RWPE2 (cell line): ENCODE measurements around the gene ASPG.

Experiments
- ATAC-seq: fragments of 200-7000 bp; cut with Tn5 transposase; 3 replicates; pipeline ENCODE4 v1.9.1; 2021; ENCODE audit warnings: low read depth
- DNase-seq: peaks from one replicate; pipeline ENCODE4 v3.0.0-alpha.2; 2020; ENCODE audit warnings: low spot score
- H3K27ac ChIP-seq: fragments of 450-650 bp; 2 replicates; pipeline ENCODE4 v1.5.1; 2017; ENCODE audit warnings: mild to moderate bottlenecking; ENCODE audit not compliant: poor library complexity, severe bottlenecking
- H3K27me3 ChIP-seq: fragments of 250-450 bp; sonication (Bioruptor Pico); 2 replicates; pipeline ENCODE4 v1.5.1; 2021; ENCODE audit warnings: mild to moderate bottlenecking, moderate library complexity; ENCODE audit not compliant: insufficient read depth, poor library complexity, severe bottlenecking
- H3K36me3 ChIP-seq: fragments of 250-450 bp; sonication (Bioruptor Pico); 2 replicates; pipeline ENCODE4 v1.5.1; 2020; ENCODE audit warnings: low read depth, mild to moderate bottlenecking, moderate library complexity
- H3K4me1 ChIP-seq: fragments of 250-450 bp; sonication (Bioruptor Pico); 2 replicates; pipeline ENCODE4 v1.5.1; 2021; ENCODE audit warnings: mild to moderate bottlenecking, moderate library complexity; ENCODE audit not compliant: insufficient read depth, poor library complexity, severe bottlenecking
- H3K4me3 ChIP-seq: fragments of 250-450 bp; sonication (Bioruptor Pico); 2 replicates; pipeline ENCODE4 v1.5.1; 2021; ENCODE audit warnings: mild to moderate bottlenecking, moderate library complexity; ENCODE audit not compliant: severe bottlenecking
- H3K9me3 ChIP-seq: fragments of 250-450 bp; sonication (Bioruptor Pico); 2 replicates; pipeline ENCODE4 v1.5.1; 2021; ENCODE audit warnings: mild to moderate bottlenecking, moderate library complexity; ENCODE audit not compliant: severe bottlenecking
- TF ChIP-seq, protein P1 (sequence below): fragments of 450-650 bp; IDR thresholded peaks from one replicate; pipeline ENCODE4 v1.5.1; 2017; ENCODE audit warnings: mild to moderate bottlenecking, moderate library complexity; ENCODE audit not compliant: poor library complexity, severe bottlenecking

Gene ASPG

GRCh38 chr14:104119488-104120251, 34.2 kb downstream of the ASPG start:
- TF ChIP-seq, protein P1, sequence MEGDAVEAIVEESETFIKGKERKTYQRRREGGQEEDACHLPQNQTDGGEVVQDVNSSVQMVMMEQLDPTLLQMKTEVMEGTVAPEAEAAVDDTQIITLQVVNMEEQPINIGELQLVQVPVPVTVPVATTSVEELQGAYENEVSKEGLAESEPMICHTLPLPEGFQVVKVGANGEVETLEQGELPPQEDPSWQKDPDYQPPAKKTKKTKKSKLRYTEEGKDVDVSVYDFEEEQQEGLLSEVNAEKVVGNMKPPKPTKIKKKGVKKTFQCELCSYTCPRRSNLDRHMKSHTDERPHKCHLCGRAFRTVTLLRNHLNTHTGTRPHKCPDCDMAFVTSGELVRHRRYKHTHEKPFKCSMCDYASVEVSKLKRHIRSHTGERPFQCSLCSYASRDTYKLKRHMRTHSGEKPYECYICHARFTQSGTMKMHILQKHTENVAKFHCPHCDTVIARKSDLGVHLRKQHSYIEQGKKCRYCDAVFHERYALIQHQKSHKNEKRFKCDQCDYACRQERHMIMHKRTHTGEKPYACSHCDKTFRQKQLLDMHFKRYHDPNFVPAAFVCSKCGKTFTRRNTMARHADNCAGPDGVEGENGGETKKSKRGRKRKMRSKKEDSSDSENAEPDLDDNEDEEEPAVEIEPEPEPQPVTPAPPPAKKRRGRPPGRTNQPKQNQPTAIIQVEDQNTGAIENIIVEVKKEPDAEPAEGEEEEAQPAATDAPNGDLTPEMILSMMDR = no peak
- no peak overlapping the region for H3K27ac ChIP-seq
- peaks cover 4% of the 10 kb centered on the region for H3K4me1 ChIP-seq
- H3K36me3 ChIP-seq = no peaks in the 10 kb centered on the region; the same call in 1 of the 2 replicates
- no peak for ATAC-seq
- peaks cover 9% of the 10 kb centered on the region for H3K9me3 ChIP-seq
- H3K27me3 ChIP-seq = peaks cover 7% of the 10 kb centered on the region
- peak; percentile 52 for DNase-seq
- H3K4me3 ChIP-seq = no peak overlapping the region

DNA sequence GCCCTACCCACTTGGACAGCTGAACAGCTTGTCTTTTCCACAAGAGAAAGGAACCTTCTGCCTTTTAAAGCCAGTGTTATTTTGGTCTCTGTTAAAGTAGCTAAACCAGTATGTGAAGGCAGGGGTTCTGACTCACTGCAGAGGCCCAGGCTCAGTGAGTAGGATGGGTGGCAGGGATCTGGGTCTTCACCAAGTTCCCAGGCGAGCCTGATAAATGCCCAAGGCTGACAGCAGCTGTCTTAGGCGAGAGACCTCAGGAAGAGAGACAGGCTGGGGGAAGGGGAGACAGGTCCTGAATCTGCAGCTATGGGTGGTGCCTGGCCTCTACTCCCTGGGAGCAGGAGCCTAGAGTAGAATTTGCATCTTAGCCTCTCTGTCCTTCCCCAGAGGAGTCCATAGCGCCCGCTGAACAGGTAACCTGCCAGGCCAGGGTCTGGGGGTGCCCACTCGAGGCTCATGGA, 34.8 kb downstream of the ASPG start:
- Histone ChIP-seq H3K4me1 (peaks cover 4% of the 10 kb centered on the region), H3K27ac (no peak overlapping the region), H3K4me3 (no peak overlapping the region), H3K9me3 (peaks cover 14% of the 10 kb centered on the region), H3K27me3 (peaks cover 7% of the 10 kb centered on the region), H3K36me3 (no peaks in the 10 kb centered on the region; the same call in 1 of the 2 replicates)
- ATAC-seq (no peak), DNase-seq (peak; percentile 47)
- TF ChIP-seq, protein P1 = no peak

DNA sequence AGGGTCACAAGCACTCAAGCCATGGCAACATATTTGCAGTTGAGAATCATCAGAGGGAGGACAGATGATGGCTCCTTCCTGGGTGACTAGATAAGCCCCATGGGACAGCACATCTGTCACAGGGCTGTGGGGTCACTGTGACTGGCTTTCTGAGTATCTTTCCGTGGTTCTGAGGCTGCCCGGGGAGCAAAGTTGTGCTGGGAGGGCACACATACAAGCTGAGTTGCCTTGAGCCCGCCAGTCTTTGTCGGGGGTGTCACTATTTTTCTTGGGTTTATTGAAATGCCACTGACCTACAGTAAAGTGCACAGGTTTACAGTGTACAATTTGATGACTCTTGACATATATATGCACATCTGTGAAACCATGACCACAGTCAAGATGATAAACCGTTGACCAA, 35.6 kb downstream of the ASPG start:
- H3K9me3 ChIP-seq = peaks cover 16% of the 10 kb centered on the region
- DNase-seq (peak; percentile 29), ATAC-seq (no peak)
- H3K4me1 ChIP-seq = peaks cover under 1% of the 10 kb centered on the region
- TF ChIP-seq, protein P1 = no peak
- H3K36me3 ChIP-seq = no peaks in the 10 kb centered on the region; the same call in 1 of the 2 replicates
- peaks cover 10% of the 10 kb centered on the region for H3K27me3 ChIP-seq
- H3K27ac ChIP-seq = no peak overlapping the region
- no peak overlapping the region for H3K4me3 ChIP-seq

DNA sequence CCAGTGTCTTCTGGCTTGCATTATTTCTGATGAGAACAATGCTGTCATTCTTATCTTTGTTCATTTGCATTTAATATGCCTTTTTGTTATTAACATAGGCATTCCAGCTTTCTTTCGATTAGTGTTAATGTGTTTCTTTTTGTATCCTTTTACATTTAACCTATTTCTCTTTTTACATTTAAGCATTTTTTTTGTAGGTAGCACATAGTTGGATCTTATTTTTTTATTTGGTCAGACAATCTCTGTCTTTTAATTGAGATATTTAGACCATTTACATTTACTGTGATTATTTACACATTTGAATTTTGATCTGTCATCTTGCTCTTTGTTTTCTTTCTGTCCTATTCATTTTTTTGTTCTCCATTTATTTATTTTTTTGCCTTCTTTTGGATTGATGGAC, 38.4 kb downstream of the ASPG start:
- DNase-seq (no peak), ATAC-seq (no peak)
- TF ChIP-seq, protein P1 = no peak
- H3K9me3 ChIP-seq = peaks cover 16% of the 10 kb centered on the region
- H3K27me3 ChIP-seq = peaks cover 2% of the 10 kb centered on the region
- no peak overlapping the region for H3K27ac ChIP-seq
- no peaks in the 10 kb centered on the region; the same call in 1 of the 2 replicates for H3K36me3 ChIP-seq
- no peaks in the 10 kb centered on the region for H3K4me1 ChIP-seq
- H3K4me3 ChIP-seq = no peak overlapping the region

- no peaks in the 10 kb centered on the region; the same call in 1 of the 2 replicates for H3K36me3 ChIP-seq
- DNase-seq = no peak
- H3K27ac ChIP-seq = no peak overlapping the region
- ATAC-seq = no peak
- H3K4me1 ChIP-seq = no peaks in the 10 kb centered on the region
- H3K27me3 ChIP-seq = peaks cover 2% of the 10 kb centered on the region
- TF ChIP-seq, protein P1 = no peak
- peaks cover 16% of the 10 kb centered on the region for H3K9me3 ChIP-seq
- no peak overlapping the region for H3K4me3 ChIP-seq
Measured at GRCh38 chr14:104125011-104125410, 39.5 kb downstream of the ASPG start.
